ENCODE measurements around the gene PPP1R36.

The PPP1R36 gene

GRCh38 chr14:64510825-64511671, 38.7 kb upstream of the PPP1R36 start:
- peaks cover 14% of the 10 kb centered on the region; the same call in 1 of the 2 replicates for H4K20me1 ChIP-seq (ENCODE audit: insufficient read depth, low read length)
- no peaks in the 10 kb centered on the region for H3K9me2 ChIP-seq (replicated peaks; ENCODE audit: insufficient read depth, low read length)
- H3K4me2 ChIP-seq (ENCODE audit: low read depth, low read length): no peak overlapping the region
- H3K9me3 ChIP-seq (replicated peaks; ENCODE audit: insufficient read depth, low read length): no peaks in the 10 kb centered on the region
- H2AFZ ChIP-seq (ENCODE audit: low read length): no peak overlapping the region
- H3K27me3 ChIP-seq (replicated peaks; ENCODE audit: insufficient read depth, low read length): no peaks in the 10 kb centered on the region
- no peak overlapping the region; the same call in 1 of the 2 replicates for H3K27ac ChIP-seq (ENCODE audit: low read length)
- H3K4me3 ChIP-seq (ENCODE audit: low read length): no peak overlapping the region
- peaks cover 98% of the 10 kb centered on the region for H3K79me2 ChIP-seq (ENCODE audit: low read length)
- H3K36me3 ChIP-seq (replicated peaks; ENCODE audit: insufficient read depth, low read length): no peaks in the 10 kb centered on the region
- peak; percentile 40 for DNase-seq
- no peak overlapping the region for H3K9ac ChIP-seq (ENCODE audit: low read length)
- peaks cover 22% of the 10 kb centered on the region for H3K4me1 ChIP-seq (ENCODE audit: low read length)
- peaks cover 12% of the 10 kb centered on the region for H3F3A ChIP-seq (ENCODE audit: insufficient read depth, low read length)
- TF ChIP-seq EZH2 (optimal IDR thresholded peaks at IDR 0.05; ENCODE audit: low read depth, low read length): no peak
- TF ChIP-seq CTCF (IDR thresholded peaks at IDR 0.05; ENCODE audit: low read length): peak; percentile 69

- no peak overlapping the region for H3K4me2 ChIP-seq (ENCODE audit: low read depth, low read length)
- no peak overlapping the region for H2AFZ ChIP-seq (ENCODE audit: low read length)
- no peaks in the 10 kb centered on the region; the same call in none of the 2 replicates for H3F3A ChIP-seq (ENCODE audit: insufficient read depth, low read length)
- no peaks in the 10 kb centered on the region for H3K27me3 ChIP-seq (replicated peaks; ENCODE audit: insufficient read depth, low read length)
- H3K9ac ChIP-seq (ENCODE audit: low read length): no peak overlapping the region
- H3K79me2 ChIP-seq (ENCODE audit: low read length): peaks cover 93% of the 10 kb centered on the region
- no peak overlapping the region for H3K27ac ChIP-seq (ENCODE audit: low read length)
- TF ChIP-seq EZH2 (optimal IDR thresholded peaks at IDR 0.05; ENCODE audit: low read depth, low read length) (no peak), CTCF (IDR thresholded peaks at IDR 0.05; ENCODE audit: low read length) (no peak), EZH2phosphoT487 (IDR thresholded peaks at IDR 0.05; ENCODE audit: low read length) (no peak)
- H3K4me3 ChIP-seq (ENCODE audit: low read length): no peak overlapping the region
- H4K20me1 ChIP-seq (ENCODE audit: insufficient read depth, low read length): peaks cover 17% of the 10 kb centered on the region; the same call in 1 of the 2 replicates
- H3K36me3 ChIP-seq (replicated peaks; ENCODE audit: insufficient read depth, low read length): no peaks in the 10 kb centered on the region
- no peaks in the 10 kb centered on the region for H3K9me2 ChIP-seq (replicated peaks; ENCODE audit: insufficient read depth, low read length)
- peaks cover 29% of the 10 kb centered on the region for H3K4me1 ChIP-seq (ENCODE audit: low read length)
- DNase-seq: no peak
- no peaks in the 10 kb centered on the region for H3K9me3 ChIP-seq (replicated peaks; ENCODE audit: insufficient read depth, low read length)
These were observed 36.5 kb upstream of the PPP1R36 start for GRCh38 chr14:64513271-64513670.

GRCh38 chr14:64515053-64515452, 34.7 kb upstream of the PPP1R36 start:
- Histone ChIP-seq H3K4me3 (ENCODE audit: low read length) (no peak overlapping the region), H3K9me2 (replicated peaks; ENCODE audit: insufficient read depth, low read length) (no peaks in the 10 kb centered on the region), H2AFZ (ENCODE audit: low read length) (no peak overlapping the region), H3K4me2 (ENCODE audit: low read depth, low read length) (no peak overlapping the region), H4K20me1 (ENCODE audit: insufficient read depth, low read length) (peaks cover 17% of the 10 kb centered on the region; the same call in 1 of the 2 replicates), H3F3A (ENCODE audit: insufficient read depth, low read length) (no peaks in the 10 kb centered on the region; the same call in 1 of the 2 replicates), H3K36me3 (replicated peaks; ENCODE audit: insufficient read depth, low read length) (no peaks in the 10 kb centered on the region), H3K27me3 (replicated peaks; ENCODE audit: insufficient read depth, low read length) (no peaks in the 10 kb centered on the region), H3K9me3 (replicated peaks; ENCODE audit: insufficient read depth, low read length) (no peaks in the 10 kb centered on the region), H3K79me2 (ENCODE audit: low read length) (peaks cover 95% of the 10 kb centered on the region), H3K4me1 (ENCODE audit: low read length) (peaks cover 24% of the 10 kb centered on the region; the same call in 1 of the 2 replicates), H3K9ac (ENCODE audit: low read length) (no peak overlapping the region), H3K27ac (ENCODE audit: low read length) (no peak overlapping the region)
- TF ChIP-seq CTCF (IDR thresholded peaks at IDR 0.05; ENCODE audit: low read length) (no peak), EZH2phosphoT487 (IDR thresholded peaks at IDR 0.05; ENCODE audit: low read length) (no peak), EZH2 (optimal IDR thresholded peaks at IDR 0.05; ENCODE audit: low read depth, low read length) (no peak)
- DNase-seq: no peak
